HG03520 (cell line): ENCODE data around the gene SLC10A7.

ENCODE experiments used
- ATAC-seq: cut with Tn5 transposase; IDR thresholded peaks from one replicate; pipeline ENCODE4 v1.9.1; 2021; ENCODE audit warnings: mild to moderate bottlenecking, moderate library complexity; ENCODE audit not compliant: unreplicated experiment

SLC10A7 gene

DNA sequence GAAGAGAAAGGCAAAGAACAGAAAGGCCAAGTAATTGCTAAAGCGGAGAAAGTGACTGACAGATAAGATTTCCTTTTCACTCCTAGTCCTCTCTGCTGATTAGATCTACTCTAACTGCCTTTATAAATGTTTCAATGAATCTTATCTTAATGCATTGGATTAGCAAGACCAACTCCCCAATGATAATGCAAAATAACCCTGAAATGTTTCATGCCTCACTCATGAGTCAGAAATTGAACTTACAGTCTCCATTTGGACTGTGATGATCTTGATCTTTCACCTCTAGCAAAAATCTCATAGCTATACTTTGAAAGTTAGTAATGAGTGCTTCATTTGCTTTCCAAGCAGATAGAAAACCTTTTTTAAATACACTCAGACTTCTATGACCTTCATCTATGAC is 26.5 kb downstream of the SLC10A7 start:
- ATAC-seq, result no peak

- ATAC-seq, result no peak
These were observed 27.6 kb downstream of the SLC10A7 start for GRCh38 chr4:146494143-146494542.

DNA sequence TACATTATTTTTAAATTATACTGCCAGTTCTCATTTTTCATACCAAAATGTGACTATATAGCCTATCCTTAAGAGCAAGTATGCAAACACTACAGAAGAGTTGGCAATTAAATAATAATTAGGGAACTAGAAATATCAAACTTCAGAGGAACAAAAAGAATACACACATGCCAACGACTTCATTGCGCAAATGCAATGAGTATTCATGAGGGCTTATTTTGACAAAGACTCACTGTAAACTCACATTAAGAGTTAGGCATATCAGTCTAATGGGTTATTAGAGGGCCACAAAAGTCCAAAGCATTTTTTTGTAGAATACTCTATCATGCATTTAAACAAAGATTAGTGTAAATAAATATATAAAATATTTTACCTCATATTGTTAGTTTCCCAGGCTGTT is 31.6 kb downstream of the SLC10A7 start:
- no peak for ATAC-seq

- no peak for ATAC-seq
These were observed 33.1 kb downstream of the SLC10A7 start for GRCh38 chr4:146488495-146489174.

DNA sequence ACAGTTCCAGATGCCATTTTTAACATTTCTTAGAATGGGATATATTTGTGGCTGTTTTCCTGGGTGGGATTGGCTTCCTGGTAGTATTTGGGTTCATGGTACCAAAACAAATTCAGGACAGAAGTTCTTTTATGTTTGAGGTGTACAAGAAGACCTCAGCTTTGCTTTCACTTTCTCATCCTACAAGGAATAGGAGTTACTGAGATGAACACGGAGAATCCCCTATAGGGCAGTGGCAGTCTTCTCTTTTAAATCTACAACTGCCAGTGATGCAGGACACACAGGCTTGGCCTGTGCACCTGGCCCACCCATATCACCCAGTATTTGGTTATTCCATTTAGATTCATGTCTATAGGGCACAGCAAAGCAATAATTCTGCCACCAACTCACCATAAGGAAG is 35.2 kb downstream of the SLC10A7 start:
- peak; percentile 79 for ATAC-seq

GRCh38 chr4:146485968-146486367 is 35.8 kb downstream of the SLC10A7 start:
- ATAC-seq, result peak; percentile 51

DNA sequence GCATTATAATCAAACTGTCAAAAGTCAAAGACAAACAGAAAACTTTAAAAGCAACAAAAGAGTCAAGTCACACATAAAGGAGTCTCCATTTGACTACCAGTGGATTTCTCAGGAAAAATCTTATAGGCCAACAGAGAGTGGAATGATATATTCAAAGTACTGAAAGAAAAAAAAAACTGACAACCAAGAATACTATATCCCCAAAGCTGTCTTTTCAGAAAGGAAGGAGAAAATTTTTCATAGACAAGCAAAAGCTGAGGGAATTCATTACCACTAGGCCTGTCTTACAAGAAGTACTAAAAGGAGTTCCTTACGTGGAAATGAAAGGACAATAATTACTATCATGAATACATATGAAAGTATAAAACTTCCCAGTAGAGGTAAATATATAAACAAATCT is 39.0 kb downstream of the SLC10A7 start:
- no peak for ATAC-seq

DNA sequence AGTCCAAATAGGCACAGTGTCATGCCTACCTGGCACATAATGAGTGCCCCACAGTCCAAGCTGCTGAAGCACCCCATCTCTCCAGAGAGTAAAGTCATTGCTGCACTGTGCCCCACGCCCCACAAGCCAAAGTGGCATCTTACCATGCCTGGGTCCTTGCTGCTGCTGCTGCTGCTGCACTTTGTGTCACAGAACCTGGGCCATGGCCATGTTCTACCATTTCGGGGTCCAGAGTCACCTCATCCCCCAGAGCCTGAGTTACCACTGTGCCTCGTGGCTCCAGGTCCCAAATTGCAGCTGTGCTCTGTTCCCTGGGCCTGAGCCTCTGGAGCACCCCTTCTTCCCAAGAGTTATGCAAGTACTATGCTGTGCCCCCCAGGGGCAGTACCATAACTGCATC is 40.5 kb downstream of the SLC10A7 start:
- ATAC-seq, result no peak

DNA sequence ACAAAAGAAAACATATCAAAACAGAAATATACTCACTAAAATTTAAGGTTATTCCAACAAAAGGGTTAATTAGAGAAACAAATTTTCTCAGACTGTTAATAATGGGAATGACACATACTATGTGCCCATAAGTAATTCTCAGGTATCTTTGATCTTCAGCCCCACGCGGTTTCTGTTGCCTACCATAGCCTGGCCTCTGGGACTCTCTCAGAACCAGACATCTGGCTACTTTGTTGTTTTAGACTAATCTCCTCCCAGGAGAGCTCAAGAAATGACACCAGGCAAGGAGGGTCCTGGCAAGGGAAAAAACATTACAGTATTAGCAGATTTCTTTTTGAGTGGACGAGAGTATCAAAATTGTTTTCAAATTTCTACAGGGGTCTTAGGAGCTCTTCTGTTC is 43.7 kb downstream of the SLC10A7 start:
- no peak for ATAC-seq

- ATAC-seq, result no peak
These were observed 44.7 kb downstream of the SLC10A7 start for GRCh38 chr4:146477054-146477453.

- no peak for ATAC-seq
These were observed 49.3 kb downstream of the SLC10A7 start for GRCh38 chr4:146472404-146472803.

GRCh38 chr4:146470604-146471003 is 51.1 kb downstream of the SLC10A7 start:
- no peak for ATAC-seq

DNA sequence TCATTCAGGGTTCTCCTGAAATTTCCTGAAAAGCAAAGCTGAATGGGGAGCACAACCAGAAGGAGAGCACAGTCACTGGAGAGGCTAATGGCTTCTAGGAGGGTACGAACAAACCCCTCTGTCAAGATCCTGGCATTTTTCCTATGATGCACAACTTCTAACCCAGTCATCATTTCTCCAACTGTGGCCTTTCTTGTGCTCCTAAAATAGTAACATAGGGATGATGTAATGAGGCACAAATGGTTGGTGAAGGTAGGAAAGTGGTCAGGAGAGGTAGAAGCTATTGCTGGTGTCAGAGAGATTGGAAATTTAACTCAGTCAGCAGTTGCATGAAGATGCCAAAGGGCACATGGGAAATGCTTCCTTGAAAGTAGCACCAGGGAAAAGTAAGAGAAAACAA is 52.7 kb downstream of the SLC10A7 start:
- ATAC-seq, result no peak

GRCh38 chr4:146465628-146466027 is 56.1 kb downstream of the SLC10A7 start:
- ATAC-seq, result no peak

GRCh38 chr4:146462251-146462650 is 59.5 kb downstream of the SLC10A7 start:
- ATAC-seq, result no peak

DNA sequence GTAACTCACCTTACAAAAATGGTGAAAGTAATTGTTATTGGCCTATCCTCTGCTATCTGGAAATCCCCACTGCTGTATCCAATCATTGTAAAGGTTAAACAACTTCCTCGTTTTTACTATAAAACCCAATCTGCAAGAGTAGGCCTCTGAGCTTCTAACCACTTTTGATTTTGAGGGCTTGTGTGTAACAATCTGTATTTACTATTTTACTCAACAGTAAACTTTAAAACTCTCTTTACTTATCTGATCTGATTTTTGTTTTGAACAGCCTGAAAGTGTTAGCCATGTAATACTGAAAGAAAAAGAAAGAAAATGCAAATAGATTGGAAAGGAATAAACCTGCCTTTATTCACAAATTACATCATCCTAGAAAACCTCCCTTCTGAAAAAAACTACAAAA is 63.1 kb downstream of the SLC10A7 start:
- peak; percentile 92 for ATAC-seq

GRCh38 chr4:146456681-146457080 is 65.1 kb downstream of the SLC10A7 start:
- ATAC-seq, result no peak

- no peak for ATAC-seq
These were observed 68.4 kb downstream of the SLC10A7 start for GRCh38 chr4:146453181-146453807.

- peak; percentile 81 for ATAC-seq
These were observed 71.2 kb downstream of the SLC10A7 start for GRCh38 chr4:146450524-146450923.

- no peak for ATAC-seq
These were observed 75.2 kb downstream of the SLC10A7 start for GRCh38 chr4:146446555-146446954.

- no peak for ATAC-seq
These were observed 76.3 kb downstream of the SLC10A7 start for GRCh38 chr4:146445198-146446150.

- no peak for ATAC-seq
These were observed 78.2 kb downstream of the SLC10A7 start for GRCh38 chr4:146443525-146443924.
